Activated naive CD4-positive, alpha-beta T cell treated with anti-CD3 and anti-CD28 coated beads, Interleukin-2, amount 50 U/mL, for 24 hours (primary cell): Measurements from ENCODE around the gene LPAR4.
"Not testable (repeated sequence)": the region's sequence is repeated elsewhere in the genome, so short reads cannot be mapped to it uniquely, and the experiment has no call there.

Experiments used
- H3K27ac Mint-ChIP-seq: one replicate; pipeline ENCODE4 v1.8.0; 2021; ENCODE audit warnings: mild to moderate bottlenecking, mixed read lengths
- H3K27me3 Mint-ChIP-seq: one replicate; pipeline ENCODE4 v1.8.0; 2021; ENCODE audit warnings: mixed read lengths
- H3K36me3 Mint-ChIP-seq: one replicate; pipeline ENCODE4 v1.8.0; 2021; ENCODE audit warnings: mixed read lengths
- H3K4me1 Mint-ChIP-seq: one replicate; pipeline ENCODE4 v1.8.0; 2021; ENCODE audit warnings: mixed read lengths
- H3K4me3 Mint-ChIP-seq: one replicate; pipeline ENCODE4 v1.8.0; 2021; ENCODE audit warnings: mild to moderate bottlenecking, mixed read lengths
- H3K9me3 Mint-ChIP-seq: one replicate; pipeline ENCODE4 v1.8.0; 2021; ENCODE audit warnings: mixed read lengths

Gene LPAR4

DNA sequence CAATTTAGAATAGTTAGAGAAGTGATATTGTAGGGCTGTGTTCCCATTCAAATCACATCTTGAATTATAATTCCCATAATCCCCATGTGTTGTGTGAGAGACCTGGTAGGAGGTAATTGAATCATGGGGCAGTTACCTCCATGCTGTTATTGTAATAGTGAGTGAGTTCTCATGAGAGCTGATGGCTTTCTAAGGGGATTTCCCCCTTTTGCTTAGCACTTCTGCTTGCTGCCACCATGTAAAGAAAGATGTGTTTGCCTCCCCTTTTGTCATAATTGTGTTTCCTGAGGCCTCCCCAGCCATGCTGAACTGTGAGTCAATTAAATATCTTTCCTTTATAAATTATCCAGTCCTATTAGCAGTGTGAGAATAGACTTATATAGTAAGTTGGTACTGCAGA, 53.2 kb downstream of the LPAR4 start:
- Mint-ChIP-seq H3K27me3 (no peaks in the 10 kb centered on the region), H3K4me3 (no peak overlapping the region), H3K4me1 (peaks cover 18% of the 10 kb centered on the region), H3K27ac (no peak overlapping the region), H3K36me3 (peaks cover 3% of the 10 kb centered on the region), H3K9me3 (no peaks in the 10 kb centered on the region)

DNA sequence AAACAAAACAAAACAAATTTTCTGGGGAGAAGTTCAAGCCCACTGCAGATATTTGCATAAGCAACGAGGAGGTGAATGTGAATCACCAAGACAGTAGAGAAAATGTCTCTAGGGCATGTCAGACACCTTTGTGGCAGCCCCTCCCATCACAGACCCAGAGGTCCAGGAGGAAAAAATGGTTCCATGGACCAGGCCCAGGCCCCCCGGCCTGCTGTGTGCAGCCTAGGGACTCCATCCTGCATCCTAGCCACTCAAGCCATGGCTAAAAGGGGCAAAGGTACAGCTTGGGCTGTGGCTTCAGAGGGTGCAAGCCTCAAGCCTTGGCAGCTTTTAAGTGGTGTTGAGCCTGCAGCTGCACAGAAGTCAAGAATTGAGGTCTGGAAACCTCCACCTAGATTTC, 54.0 kb downstream of the LPAR4 start:
- H3K4me1 Mint-ChIP-seq = peaks cover 14% of the 10 kb centered on the region

DNA sequence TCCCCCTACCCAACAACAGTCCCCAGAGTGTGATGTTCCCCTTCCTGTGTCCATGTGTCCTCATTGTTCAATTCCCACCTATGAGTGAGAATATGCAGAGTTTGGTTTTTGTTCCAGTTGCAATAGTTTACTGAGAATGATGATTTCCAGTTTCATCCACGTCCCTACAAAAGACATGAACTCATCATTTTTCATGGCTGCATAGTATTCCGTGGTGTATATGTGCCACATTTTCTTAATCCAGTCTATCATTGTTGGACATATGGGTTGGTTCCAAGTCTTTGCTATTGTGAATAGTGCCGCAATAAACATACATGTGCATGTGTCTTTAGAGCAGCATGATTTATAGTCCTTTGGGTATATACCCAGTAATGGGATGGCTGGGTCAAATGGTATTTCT, 55.0 kb downstream of the LPAR4 start:
- not testable (repeated sequence) for H3K27ac Mint-ChIP-seq, H3K4me3 Mint-ChIP-seq, H3K9me3 Mint-ChIP-seq, H3K36me3 Mint-ChIP-seq, H3K27me3 Mint-ChIP-seq
- H3K4me1 Mint-ChIP-seq = peaks cover 14% of the 10 kb centered on the region

More for the DNA sequence above, 54.0 kb downstream of the LPAR4 start:
- peaks cover 3% of the 10 kb centered on the region for H3K36me3 Mint-ChIP-seq
- no peaks in the 10 kb centered on the region for H3K27me3 Mint-ChIP-seq
- no peaks in the 10 kb centered on the region for H3K9me3 Mint-ChIP-seq
- H3K27ac Mint-ChIP-seq = no peak overlapping the region
- no peak overlapping the region for H3K4me3 Mint-ChIP-seq
